ENCODE data around the gene NIT2. TPM values are rescaled to one million over a fixed set of nuclear protein-coding genes. Genes with fewer than 3 reads are reported as not detected.
"Not testable (repeated sequence)": the region's sequence is repeated elsewhere in the genome, so short reads cannot be mapped to it uniquely, and the experiment has no call there.

The NIT2 gene
- total RNA-seq, 1 donor from 2014 or later, result 15.3 TPM

GRCh38 chr3:100331660-100332059, 2.9 kb upstream of the NIT2 start:
- Histone ChIP-seq H3K27me3 (ENCODE audit: control insufficient read depth, insufficient read depth, low read length) (no peaks in the 10 kb centered on the region), H3K36me3 (ENCODE audit: control insufficient read depth, insufficient read depth, low read length) (peaks cover 1% of the 10 kb centered on the region), H3K4me3 (ENCODE audit: low read depth, low read length) (no peak overlapping the region)
- FAIRE-seq, result no peak
- TF ChIP-seq CTCF (IDR thresholded peaks at IDR 0.05; ENCODE audit: insufficient read depth, low read length, severe bottlenecking), result no peak
- no peak for DNase-seq (ENCODE audit: low read depth)

GRCh38 chr3:100333051-100333450, 1.5 kb upstream of the NIT2 start:
- no peak for DNase-seq (ENCODE audit: low read depth)
- no peaks in the 10 kb centered on the region for H3K36me3 ChIP-seq (ENCODE audit: control insufficient read depth, insufficient read depth, low read length)
- no peak for TF ChIP-seq CTCF (IDR thresholded peaks at IDR 0.05; ENCODE audit: insufficient read depth, low read length, severe bottlenecking)
- no peak overlapping the region for H3K4me3 ChIP-seq (ENCODE audit: low read depth, low read length)
- no peak for FAIRE-seq
- no peaks in the 10 kb centered on the region for H3K27me3 ChIP-seq (ENCODE audit: control insufficient read depth, insufficient read depth, low read length)

- no peaks in the 10 kb centered on the region for H3K36me3 ChIP-seq (ENCODE audit: control insufficient read depth, insufficient read depth, low read length)
- TF ChIP-seq CTCF (IDR thresholded peaks at IDR 0.05; ENCODE audit: insufficient read depth, low read length, severe bottlenecking), result no peak
- no peak for FAIRE-seq
- H3K4me3 ChIP-seq (ENCODE audit: low read depth, low read length), result peak overlapping the region; percentile 56
- no peaks in the 10 kb centered on the region for H3K27me3 ChIP-seq (ENCODE audit: control insufficient read depth, insufficient read depth, low read length)
- DNase-seq (ENCODE audit: low read depth), result no peak
Observed at GRCh38 chr3:100333970-100334487, 528 bp upstream of the NIT2 start.

- Histone ChIP-seq H3K36me3 (ENCODE audit: control insufficient read depth, insufficient read depth, low read length) (peaks cover 2% of the 10 kb centered on the region), H3K27me3 (ENCODE audit: control insufficient read depth, insufficient read depth, low read length) (no peaks in the 10 kb centered on the region), H3K4me3 (ENCODE audit: low read depth, low read length) (peak overlapping the region; percentile 56)
- no peak for TF ChIP-seq CTCF (IDR thresholded peaks at IDR 0.05; ENCODE audit: insufficient read depth, low read length, severe bottlenecking)
- DNase-seq (ENCODE audit: low read depth), result peak; percentile 32
- no peak for FAIRE-seq
Observed at GRCh38 chr3:100335434-100335833, 877 bp downstream of the NIT2 start.

- H3K4me3 ChIP-seq (ENCODE audit: low read depth, low read length); H3K27me3 ChIP-seq (ENCODE audit: control insufficient read depth, insufficient read depth, low read length); FAIRE-seq; H3K36me3 ChIP-seq (ENCODE audit: control insufficient read depth, insufficient read depth, low read length); DNase-seq (ENCODE audit: low read depth): not testable (repeated sequence)
Observed at GRCh38 chr3:100336229-100336628, 1.7 kb downstream of the NIT2 start.

GRCh38 chr3:100338911-100339310, 4.4 kb downstream of the NIT2 start:
- Histone ChIP-seq H3K36me3 (ENCODE audit: control insufficient read depth, insufficient read depth, low read length) (peaks cover 8% of the 10 kb centered on the region), H3K4me3 (ENCODE audit: low read depth, low read length) (no peak overlapping the region), H3K27me3 (ENCODE audit: control insufficient read depth, insufficient read depth, low read length) (no peaks in the 10 kb centered on the region)
- TF ChIP-seq CTCF (IDR thresholded peaks at IDR 0.05; ENCODE audit: insufficient read depth, low read length, severe bottlenecking), result no peak
- no peak for FAIRE-seq
- no peak for DNase-seq (ENCODE audit: low read depth)

Data from bronchial epithelial cell (primary cell).